Activated CD4-positive, alpha-beta T cell treated with anti-CD3 and anti-CD28 coated beads, Interleukin-2, Interleukin-4, amounts not matched to agents 100 ng/mL and 50 ng/mL, durations not matched to agents 16 hours and 8 hours (primary cell): ENCODE data around the gene C6orf52.

Experiments used
- DNase-seq: peaks from one replicate; pipeline ENCODE4 v3.0.0-alpha.2; 2020; ENCODE audit warnings: low spot score

The C6orf52 gene

GRCh38 chr6:10644225-10644624 lies 50.2 kb downstream of the C6orf52 start:
- DNase-seq, result no peak

- no peak for DNase-seq
Observed at GRCh38 chr6:10643201-10643651, 51.2 kb downstream of the C6orf52 start.

GRCh38 chr6:10641528-10641927 lies 52.9 kb downstream of the C6orf52 start:
- no peak for DNase-seq

- DNase-seq, result no peak
Observed at GRCh38 chr6:10640412-10640811, 54.0 kb downstream of the C6orf52 start.

GRCh38 chr6:10633216-10633615 lies 61.2 kb downstream of the C6orf52 start:
- peak; percentile 29 for DNase-seq

- DNase-seq, result no peak
Observed at GRCh38 chr6:10630178-10630577, 64.2 kb downstream of the C6orf52 start.

- no peak for DNase-seq
Observed at GRCh38 chr6:10627800-10628199, 66.6 kb downstream of the C6orf52 start.

GRCh38 chr6:10626154-10626741 lies 68.2 kb downstream of the C6orf52 start:
- no peak for DNase-seq

GRCh38 chr6:10624836-10625235 lies 69.6 kb downstream of the C6orf52 start:
- DNase-seq, result no peak

GRCh38 chr6:10621847-10622246 lies 72.6 kb downstream of the C6orf52 start:
- no peak for DNase-seq
